NCI-H226 (cell line): ENCODE measurements around the gene BAIAP2L1.

Source experiments
- DNase-seq: peaks from one replicate; pipeline ENCODE4 v3.0.0-alpha.2; 2015

The BAIAP2L1 gene

DNA sequence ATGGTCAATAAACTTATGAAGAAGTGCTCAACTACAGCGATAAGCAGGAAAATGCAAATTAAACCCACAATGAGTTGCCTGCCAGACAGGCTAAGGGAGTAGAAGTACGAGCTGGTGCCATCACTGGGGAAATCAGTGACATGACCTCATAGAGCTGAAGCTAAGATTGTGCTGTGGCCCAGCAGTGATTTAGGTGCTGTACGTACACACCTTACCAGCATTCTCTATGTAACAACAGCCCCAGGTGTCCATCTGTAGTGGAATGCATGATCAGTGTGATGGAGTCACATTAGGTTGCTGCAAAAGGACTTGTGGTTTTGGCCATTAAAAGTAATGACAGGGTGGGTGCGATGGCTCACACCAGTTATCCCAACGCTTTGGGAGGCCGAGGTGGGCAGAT, 143.2 kb downstream of the BAIAP2L1 start:
- no peak for DNase-seq

DNA sequence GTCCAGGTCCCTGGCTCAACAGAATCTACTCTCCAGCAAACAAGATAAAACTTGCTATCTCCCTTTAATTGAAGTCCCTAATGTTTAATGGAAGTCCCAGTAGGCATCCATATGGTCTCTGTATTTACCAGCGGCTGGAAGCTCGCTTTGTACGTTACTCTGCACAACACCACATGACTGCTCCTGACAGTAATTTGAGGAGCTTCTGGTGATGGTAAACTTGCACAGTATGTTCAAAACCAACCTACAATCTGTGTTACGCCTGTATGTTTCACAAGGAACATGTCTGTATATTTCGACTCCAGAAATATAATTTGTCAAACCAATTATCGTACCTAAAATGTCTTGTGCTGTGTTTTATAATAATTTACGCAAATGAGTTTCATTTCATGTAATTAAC, 144.5 kb downstream of the BAIAP2L1 start:
- no peak for DNase-seq

DNA sequence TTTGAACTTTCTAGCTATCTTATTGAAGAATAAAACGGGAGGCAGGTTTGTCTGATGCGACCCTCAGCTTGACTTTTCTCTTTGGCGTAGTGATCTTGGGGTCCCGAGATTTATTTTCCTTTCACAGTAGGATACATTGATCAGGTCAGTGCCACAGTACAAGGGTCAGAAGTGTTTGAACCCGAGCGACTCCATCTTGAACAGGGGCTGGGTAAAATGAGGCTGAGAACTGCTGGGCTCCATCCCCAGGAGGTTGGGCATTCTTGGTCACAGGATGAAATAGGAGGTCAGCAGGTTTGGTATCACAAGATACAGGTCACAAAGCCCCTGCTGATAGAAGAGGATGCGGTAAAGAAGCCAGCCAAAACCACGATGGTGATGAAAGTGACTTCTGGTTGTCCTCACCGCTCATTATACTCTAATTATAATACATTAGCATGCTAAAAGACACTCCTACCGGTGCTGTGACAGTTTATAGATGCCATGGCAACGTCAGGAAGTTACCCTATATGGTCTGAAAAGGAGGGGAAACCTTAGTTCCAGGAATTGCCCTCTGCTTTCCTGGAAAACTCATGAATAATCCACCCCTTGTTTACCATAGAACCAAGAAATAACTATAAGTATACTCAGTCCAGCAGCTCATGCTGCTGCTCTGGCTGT, 145.8 kb downstream of the BAIAP2L1 start:
- no peak for DNase-seq

DNA sequence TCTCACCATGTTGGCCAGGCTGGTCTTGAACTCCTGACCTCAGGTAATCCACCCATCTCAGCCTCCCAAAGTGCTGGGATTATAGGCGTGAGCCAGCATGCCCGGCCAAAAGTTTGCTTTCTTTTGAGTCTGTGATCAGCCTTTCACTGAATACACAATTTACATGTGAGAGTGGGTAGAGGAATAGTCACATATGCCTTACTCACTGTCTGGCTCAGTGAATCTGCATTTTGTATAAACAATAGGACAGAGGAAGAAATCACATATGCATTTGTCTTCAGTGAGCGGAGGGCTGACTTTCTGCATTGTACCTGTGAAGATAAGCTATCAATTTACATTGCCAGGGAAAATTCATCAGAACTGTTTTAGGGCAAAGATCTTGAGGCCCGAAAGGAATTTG, 146.4 kb downstream of the BAIAP2L1 start:
- DNase-seq: no peak

DNA sequence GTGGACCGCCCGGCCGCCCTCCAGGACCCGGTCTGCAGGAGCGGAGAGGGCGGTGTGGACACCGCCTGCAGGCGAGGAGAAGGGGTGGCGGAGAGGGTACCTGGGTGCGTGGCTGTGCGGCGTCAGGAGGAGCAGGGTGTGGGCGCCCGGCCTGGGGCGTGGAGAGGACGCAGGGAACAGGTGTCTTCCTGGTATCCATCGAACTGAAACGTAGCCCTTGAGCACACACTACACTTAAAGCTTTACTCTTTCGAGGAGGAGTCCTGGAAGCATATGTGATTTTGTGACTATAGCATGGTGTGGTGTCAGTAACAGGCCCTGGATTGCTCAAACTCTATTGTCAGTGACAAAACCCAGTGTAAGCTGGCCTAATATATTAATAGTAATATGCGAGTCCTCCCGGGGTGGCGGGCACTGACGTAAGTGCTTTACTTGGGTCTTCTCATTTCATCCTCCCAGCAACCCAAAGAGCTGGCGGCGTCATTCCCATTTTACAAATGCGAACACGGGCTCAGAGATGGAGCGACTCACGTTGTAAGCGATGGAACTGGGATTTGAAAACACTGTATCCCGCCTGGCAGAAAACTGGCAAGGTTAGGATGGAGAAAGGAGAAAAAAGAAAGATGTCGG, 148.3 kb downstream of the BAIAP2L1 start:
- DNase-seq: no peak

DNA sequence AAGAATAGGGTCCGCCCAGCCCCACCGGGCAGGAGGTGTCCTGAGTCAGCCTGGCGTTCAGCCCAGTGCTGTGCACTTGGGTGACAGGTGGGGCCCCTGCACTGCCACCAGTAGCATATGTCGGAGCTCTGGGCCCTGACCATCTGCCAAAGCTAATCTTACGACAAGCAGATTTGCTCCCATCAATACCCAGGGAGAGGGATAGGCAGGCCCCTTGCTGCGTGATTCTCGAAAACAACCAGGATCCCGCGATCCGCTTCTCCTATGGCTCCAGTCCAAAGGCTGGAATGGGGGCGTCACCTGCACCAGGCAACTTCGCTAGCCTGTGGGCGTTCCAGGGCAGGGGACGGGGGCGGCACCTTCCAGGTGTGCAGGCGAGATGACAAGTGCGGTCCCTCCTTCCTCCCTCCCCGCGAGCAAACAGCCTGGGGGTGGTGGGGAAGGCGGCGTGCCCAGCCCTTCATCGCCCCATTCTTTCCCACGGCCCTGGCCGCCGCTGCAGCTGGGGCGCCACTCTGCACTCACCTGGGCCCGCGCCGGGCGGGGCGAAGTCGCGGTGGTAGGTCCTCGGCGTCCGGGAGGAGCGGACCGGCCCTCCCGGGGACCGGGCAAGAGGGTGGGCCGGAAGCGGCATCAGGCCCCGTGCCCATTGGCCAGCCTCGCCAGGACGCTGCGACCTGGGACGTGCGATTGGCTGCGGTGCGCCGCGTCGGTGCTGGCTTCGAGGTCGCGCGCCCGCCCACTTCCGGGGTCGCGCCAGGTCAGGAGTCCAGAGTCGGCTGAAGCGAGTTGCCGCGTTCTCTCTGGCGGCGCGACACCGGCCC, 149.1 kb downstream of the BAIAP2L1 start, which contains the start of gene TECPR1:
Gene TECPR1, minus strand, starts transcription at position 632 of the 824 bp plus-strand sequence. CDS start 6,086 bp downstream, outside the sequence.
- DNase-seq: peak; percentile 92

DNA sequence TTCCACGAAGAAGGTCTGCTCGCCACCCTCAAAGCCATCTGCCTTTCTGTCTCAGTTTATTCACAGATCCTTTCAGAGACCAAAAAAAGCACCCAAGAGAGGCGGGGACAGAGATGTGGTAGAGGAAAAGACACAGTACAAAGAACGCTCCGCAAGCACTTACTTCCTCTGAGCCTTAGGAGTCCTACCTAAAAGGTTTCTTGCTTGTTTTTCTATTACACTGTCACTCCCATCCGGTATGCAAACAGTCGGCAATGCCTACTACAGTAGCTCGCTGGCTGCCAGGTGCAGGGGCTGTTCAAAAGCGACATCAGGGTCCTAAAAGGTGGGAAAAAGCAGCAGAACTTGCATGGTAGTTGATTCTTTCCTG, 149.7 kb downstream of the BAIAP2L1 start:
- DNase-seq: no peak

DNA sequence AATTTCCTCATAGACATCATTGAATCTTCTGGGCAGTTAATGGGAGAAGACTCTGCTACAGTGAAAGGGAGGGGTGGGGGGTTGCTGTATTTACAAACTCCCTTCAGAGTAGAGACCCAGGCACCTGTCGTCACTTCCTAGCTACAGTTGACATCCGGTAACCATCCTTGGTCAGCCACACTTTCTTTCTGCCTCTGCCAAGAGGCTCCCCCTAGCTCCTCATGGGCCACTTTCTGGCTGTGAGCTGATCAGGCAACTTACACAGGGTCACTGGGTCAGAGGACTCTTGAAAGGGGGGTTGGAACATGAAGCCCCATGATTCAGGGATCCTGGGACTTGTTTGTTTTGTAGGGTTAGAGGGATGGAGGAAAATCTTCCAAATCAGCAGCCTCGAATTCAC, 150.1 kb downstream of the BAIAP2L1 start:
- DNase-seq: no peak

DNA sequence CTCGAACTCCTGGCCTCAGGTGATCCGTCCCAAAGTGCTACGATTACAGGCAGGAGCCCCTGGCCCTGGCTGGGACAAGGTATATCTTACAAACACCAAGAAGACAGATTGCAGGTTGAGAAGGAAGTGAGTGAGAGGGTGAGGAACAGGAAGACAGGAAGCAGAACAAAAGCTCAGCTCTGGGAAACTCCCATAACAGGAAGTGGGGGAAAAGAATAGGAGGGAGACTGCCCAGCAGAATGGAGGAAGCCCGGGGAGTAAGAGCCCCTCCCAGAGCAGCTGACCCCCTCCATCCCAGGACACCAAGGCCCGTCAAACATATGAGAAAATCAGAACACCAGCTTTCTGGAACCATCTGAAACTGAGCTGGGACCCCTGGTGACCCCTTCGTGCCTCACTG, 151.8 kb downstream of the BAIAP2L1 start:
- DNase-seq: no peak

DNA sequence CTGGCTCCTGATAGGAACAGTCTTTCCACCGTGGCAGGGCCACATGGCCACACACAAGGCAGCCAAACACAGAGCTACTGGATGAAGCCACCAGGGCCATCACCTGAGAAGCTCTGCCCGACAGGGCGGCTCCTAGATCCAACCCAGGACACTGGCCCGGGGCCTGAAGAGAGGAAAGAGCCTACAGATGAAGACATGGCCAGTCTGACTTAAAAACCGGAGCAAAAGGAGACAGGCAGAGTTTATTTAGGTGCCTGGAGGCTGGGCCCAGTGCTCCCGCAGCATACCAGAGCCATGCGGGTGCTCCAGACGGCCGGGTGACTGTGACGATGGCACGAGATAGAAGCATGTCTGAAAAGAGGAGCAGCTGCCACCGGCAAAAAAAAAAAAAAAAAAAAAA, 152.7 kb downstream of the BAIAP2L1 start:
- DNase-seq: no peak

DNA sequence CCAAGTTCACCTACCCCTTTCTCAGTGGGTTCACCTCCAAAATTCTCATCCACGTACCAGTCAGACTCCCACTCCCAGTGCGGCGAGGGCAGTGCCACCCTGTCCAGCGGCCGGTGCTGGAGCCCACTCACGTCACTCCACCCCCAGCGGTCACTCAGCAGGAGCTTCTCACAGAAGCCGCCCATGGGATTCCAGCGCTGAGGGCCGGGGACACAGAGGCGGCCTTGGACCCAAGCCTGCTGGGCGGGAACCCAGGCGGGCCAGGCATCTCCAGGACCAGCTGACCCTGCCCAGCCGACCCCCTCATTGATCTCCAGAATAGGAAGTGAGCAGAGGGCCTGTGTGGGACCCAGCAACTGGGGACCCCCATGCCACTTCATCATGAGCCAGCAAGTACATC, 156.0 kb downstream of the BAIAP2L1 start:
- no peak for DNase-seq

DNA sequence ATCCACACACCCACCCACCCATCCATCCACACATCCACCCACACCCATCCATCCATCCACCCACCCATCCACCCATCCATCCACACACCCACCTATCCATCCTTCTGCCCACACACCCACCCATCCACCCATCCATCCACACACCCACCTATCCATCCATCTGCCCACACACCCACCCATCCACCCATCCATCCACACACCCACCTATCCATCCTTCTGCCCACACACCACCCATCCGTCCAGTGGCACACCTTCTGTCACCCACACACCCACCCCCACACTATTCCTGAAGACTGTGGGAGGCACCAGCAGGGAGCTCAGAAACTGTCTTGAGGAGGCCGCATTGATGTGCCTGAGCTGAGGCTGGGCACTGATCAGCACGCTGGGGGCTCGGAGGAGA, 158.0 kb downstream of the BAIAP2L1 start:
- no peak for DNase-seq

DNA sequence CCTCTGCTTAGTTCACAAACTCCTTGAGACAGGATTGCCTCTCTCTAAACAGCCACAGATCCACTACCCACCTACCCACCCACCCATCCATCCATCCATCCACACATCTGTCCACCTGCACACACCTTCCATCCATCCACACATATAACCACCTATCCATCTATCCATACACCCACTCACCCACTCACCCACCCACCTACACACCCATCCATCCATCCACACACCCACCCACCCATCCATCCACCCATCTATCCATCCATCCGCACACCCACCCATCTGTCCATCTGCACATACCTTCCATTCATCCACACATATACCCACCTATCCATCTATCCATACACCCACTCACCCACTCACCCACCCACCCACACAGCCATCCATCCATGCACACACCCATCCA, 158.5 kb downstream of the BAIAP2L1 start:
- DNase-seq: no peak

DNA sequence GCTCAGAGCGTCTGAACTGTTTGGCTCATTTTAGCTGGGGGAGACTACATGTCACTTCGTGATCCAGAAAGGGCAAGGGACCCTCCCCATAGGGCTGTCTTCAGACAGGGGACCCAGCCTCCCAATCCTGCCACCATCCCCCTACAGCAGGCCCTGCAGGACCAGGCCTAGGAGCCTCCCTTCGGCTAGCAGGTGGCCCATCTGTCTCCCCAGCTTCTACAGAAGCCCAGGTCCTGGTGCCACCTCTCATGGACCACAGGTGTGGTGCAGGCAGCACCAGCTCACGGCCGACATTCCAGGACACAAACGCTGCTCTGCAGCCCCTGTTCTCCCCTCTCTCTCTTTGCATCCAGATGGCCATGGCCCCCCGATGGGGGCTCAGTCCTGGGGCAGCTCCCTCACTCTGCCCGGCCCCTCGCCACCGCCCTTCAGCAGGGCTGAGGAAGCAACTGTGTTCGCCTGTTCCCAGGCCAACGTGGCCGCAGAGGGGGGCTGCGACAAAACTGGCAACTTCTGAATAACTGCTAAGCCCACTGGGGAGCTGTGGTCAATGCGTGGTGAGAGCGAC, 159.1 kb downstream of the BAIAP2L1 start:
- DNase-seq: no peak
